ENCODE data around the gene FBXW2. TPM values are rescaled to one million over a fixed set of nuclear protein-coding genes. Genes with fewer than 3 reads are reported as not detected.
"Not testable (repeated sequence)": the region's sequence is repeated elsewhere in the genome, so short reads cannot be mapped to it uniquely, and the experiment has no call there.

Gene FBXW2
- total and polyA plus RNA-seq, 2 donors (not counting 1 experiment from before 2014, with no cell fraction given) = 14.9 to 70.6 TPM

DNA sequence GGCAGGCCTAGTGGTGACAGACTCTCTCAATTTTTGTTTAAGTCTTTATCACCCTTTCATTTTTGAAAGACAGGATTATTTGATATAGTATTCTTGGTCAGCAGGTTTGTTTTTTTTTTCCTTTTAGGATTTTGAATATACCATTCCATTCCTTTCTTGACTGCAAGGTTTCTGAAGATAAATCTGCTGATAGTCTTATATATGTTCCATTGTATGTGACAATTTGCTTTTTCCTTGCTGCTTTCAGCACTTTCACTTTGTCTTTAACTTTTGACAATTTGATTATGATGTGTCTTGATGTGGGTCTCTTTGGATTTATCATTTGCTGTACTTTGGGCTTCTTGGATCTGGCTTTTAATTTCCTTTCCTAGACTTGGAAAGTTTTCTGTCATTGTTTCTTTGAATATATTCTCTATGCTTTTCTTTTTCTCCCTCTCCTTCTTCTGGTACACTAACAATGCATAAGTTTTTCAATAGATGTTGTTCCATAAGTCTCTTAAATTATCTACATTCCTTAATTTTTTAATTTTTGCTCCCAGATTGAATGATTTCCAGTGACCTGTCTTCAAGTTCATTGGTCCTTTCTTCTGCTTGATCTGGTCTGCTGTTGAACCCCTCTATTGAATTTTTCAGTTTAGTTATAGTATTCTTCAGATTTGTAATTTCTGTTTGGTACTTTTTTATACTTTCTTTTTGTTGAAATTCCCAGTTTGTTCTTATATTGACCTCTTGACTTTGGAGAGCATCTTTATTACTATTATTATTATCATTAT lies 14.6 kb upstream of the FBXW2 start:
- H3K4me1 Mint-ChIP-seq = no peaks in the 10 kb centered on the region
- intact Hi-C loops (cut with micrococcal nuclease) = no loop called here

DNA sequence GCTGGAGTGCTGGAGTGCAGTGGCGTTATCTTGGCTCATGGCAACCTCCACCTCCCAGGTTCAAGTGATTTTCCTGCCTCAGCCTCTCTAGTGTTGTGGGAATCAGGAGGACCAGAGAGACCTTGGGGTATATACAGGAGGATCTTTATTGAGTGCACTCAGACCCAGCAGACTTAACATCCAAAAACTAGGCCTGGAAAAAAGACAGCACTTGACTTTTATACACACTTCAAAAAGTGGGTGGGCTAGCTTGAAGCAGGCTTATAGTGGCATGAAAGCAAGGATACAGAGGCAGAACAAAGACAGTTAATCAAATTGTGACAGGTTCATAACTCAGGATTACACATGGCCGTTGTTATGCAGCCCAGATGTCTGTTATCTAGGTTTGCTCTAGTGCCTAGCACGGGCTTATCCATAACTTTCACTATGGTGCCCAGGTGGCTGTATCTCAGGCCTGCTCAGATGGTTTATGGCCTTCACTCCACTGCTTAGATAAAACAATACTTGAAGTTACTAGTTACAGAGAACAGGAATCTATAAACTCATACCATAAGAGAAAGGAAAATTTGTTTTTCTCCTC lies 11.7 kb upstream of the FBXW2 start:
- H3K9ac ChIP-seq (ENCODE audit: low read length); ATAC-seq (ENCODE audit: low read depth); H3K4me1 ChIP-seq (ENCODE audit: control insufficient read depth in 2 of 2, insufficient read depth in 2 of 2, low read length in 2 of 2); H3K4me3 ChIP-seq (ENCODE audit: control extremely low read depth in 1 of 5, extremely low read depth in 1 of 5, insufficient read depth in 1 of 5, low read depth in 2 of 5, low read length in 4 of 5); H3K27ac Mint-ChIP-seq; CTCF ChIA-PET; H3K4me1 Mint-ChIP-seq; H3K4me3 Mint-ChIP-seq; H3K27ac ChIP-seq (ENCODE audit: low read length in 2 of 2); H3K79me2 ChIP-seq (ENCODE audit: control insufficient read depth, insufficient read depth, low read length); H3K27me3 ChIP-seq (replicated peaks in 1 of 4; ENCODE audit: control extremely low read depth in 1 of 4, control insufficient read depth in 3 of 4, insufficient read depth in 4 of 4, low read length in 3 of 4); H3K4me2 ChIP-seq (replicated peaks; ENCODE audit: low read depth, low read length, poor library complexity, severe bottlenecking); DNase-seq; H4K20me1 ChIP-seq (ENCODE audit: control insufficient read depth, insufficient read depth, low read length, poor library complexity, severe bottlenecking); H2AFZ ChIP-seq (ENCODE audit: insufficient read depth, low read depth, low read length, poor library complexity, severe bottlenecking); H3K36me3 ChIP-seq (replicated peaks in 1 of 2; ENCODE audit: control extremely low read depth in 1 of 2, control insufficient read depth in 1 of 2, extremely low read depth in 1 of 2, insufficient read depth in 2 of 2, low read length in 1 of 2); H3K27me3 Mint-ChIP-seq; intact Hi-C loops (cut with micrococcal nuclease); POLR2A ChIA-PET: not testable (repeated sequence)
- peaks cover 13% of the 10 kb centered on the region for H3K9me3 Mint-ChIP-seq (ENCODE audit: insufficient read depth)
- WGBS (ENCODE audit: insufficient coverage) = 94% methylated on average over 3 of the region's 3 CpGs
- peaks cover 1 to 37% (median 32%) of the 10 kb centered on the region in 3 donors for H3K9me3 ChIP-seq (ENCODE audit: control extremely low read depth in 1 of 3, control insufficient read depth in 2 of 3, insufficient read depth in 1 of 3, low read length in 2 of 3)

More for the DNA sequence above, 14.6 kb upstream of the FBXW2 start:
- no peak for ATAC-seq (ENCODE audit: low read depth)
- POLR2A ChIA-PET = no interaction called here
- DNase-seq = no peak
- H2AFZ ChIP-seq (ENCODE audit: insufficient read depth, low read depth, low read length, poor library complexity, severe bottlenecking) = no peak overlapping the region
- Mint-ChIP-seq H3K9me3 (ENCODE audit: insufficient read depth) (peaks cover 16% of the 10 kb centered on the region), H3K27ac (no peak overlapping the region), H3K27me3 (no peaks in the 10 kb centered on the region), H3K4me3 (no peak overlapping the region)
- H3K9ac ChIP-seq (ENCODE audit: low read length) = no peak overlapping the region
- peaks cover 1 to 37% (median 34%) of the 10 kb centered on the region in 3 donors for H3K9me3 ChIP-seq (ENCODE audit: control extremely low read depth in 1 of 3, control insufficient read depth in 2 of 3, insufficient read depth in 1 of 3, low read length in 2 of 3)
- no peak overlapping the region for H3K4me2 ChIP-seq (replicated peaks; ENCODE audit: low read depth, low read length, poor library complexity, severe bottlenecking)
- no peak overlapping the region for H3K27ac ChIP-seq (ENCODE audit: low read length in 2 of 2)
- no peaks in the 10 kb centered on the region for H3K27me3 ChIP-seq (replicated peaks in 1 of 4; ENCODE audit: control extremely low read depth in 1 of 4, control insufficient read depth in 3 of 4, insufficient read depth in 4 of 4, low read length in 3 of 4)
- no peaks in the 10 kb centered on the region for H4K20me1 ChIP-seq (ENCODE audit: control insufficient read depth, insufficient read depth, low read length, poor library complexity, severe bottlenecking)
- H3K4me3 ChIP-seq (ENCODE audit: control extremely low read depth in 1 of 5, extremely low read depth in 1 of 5, insufficient read depth in 1 of 5, low read depth in 2 of 5, low read length in 4 of 5) = no peak overlapping the region
- CTCF ChIA-PET = no interaction called here
- no peaks in the 10 kb centered on the region for H3K79me2 ChIP-seq (ENCODE audit: control insufficient read depth, insufficient read depth, low read length)
- no peaks in the 10 kb centered on the region for H3K4me1 ChIP-seq (ENCODE audit: control insufficient read depth in 2 of 2, insufficient read depth in 2 of 2, low read length in 2 of 2)
- TF ChIP-seq, protein P1, sequence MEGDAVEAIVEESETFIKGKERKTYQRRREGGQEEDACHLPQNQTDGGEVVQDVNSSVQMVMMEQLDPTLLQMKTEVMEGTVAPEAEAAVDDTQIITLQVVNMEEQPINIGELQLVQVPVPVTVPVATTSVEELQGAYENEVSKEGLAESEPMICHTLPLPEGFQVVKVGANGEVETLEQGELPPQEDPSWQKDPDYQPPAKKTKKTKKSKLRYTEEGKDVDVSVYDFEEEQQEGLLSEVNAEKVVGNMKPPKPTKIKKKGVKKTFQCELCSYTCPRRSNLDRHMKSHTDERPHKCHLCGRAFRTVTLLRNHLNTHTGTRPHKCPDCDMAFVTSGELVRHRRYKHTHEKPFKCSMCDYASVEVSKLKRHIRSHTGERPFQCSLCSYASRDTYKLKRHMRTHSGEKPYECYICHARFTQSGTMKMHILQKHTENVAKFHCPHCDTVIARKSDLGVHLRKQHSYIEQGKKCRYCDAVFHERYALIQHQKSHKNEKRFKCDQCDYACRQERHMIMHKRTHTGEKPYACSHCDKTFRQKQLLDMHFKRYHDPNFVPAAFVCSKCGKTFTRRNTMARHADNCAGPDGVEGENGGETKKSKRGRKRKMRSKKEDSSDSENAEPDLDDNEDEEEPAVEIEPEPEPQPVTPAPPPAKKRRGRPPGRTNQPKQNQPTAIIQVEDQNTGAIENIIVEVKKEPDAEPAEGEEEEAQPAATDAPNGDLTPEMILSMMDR (IDR thresholded peaks at IDR 0.05) = no peak
- TF ChIP-seq EZH2 (IDR thresholded peaks at IDR 0.05; ENCODE audit: borderline replicate concordance, insufficient read depth, low read depth, low read length, poor library complexity, severe bottlenecking) = no peak
- H3K36me3 ChIP-seq (replicated peaks in 1 of 2; ENCODE audit: control extremely low read depth in 1 of 2, control insufficient read depth in 1 of 2, extremely low read depth in 1 of 2, insufficient read depth in 2 of 2, low read length in 1 of 2) = no peaks in the 10 kb centered on the region
